Liver (tissue), 3 donors: ENCODE measurements around the gene CDK5RAP2.

Experiments
- CTCF ChIP-seq: fragments of 150-350 bp; IDR thresholded peaks from 2 replicates; pipeline ENCODE4 v1.5.1; 2017; ENCODE audit warnings: improper control_type of control experiment, low read depth, low read length; ENCODE audit not compliant: missing input control
- EGR1 ChIP-seq, 2 donors: IDR thresholded peaks; 2 replicates each; pipeline ENCODE4 v1.6.1; 2016 to 2018; ENCODE audit warnings: antibody characterized with exemption in 2 of 2, low read depth in 2 of 2
- HNF4G ChIP-seq: IDR thresholded peaks from 2 replicates; pipeline ENCODE4 v1.6.1; 2016; ENCODE audit warnings: antibody characterized with exemption
- JUND ChIP-seq, 2 donors: IDR thresholded peaks; 2 replicates each; pipeline ENCODE4 v1.6.1; 2016; ENCODE audit warnings: antibody characterized with exemption in 2 of 2
- YY1 ChIP-seq: IDR thresholded peaks from 2 replicates; pipeline ENCODE4 v1.6.1; 2016; ENCODE audit warnings: antibody characterized with exemption, mild to moderate bottlenecking
- donor health status: healthy.
- donor health status: healthy.

- no peak for TF ChIP-seq CTCF
- no peak for TF ChIP-seq YY1
- TF ChIP-seq EGR1 (IDR thresholded peaks at IDR 0.05; ENCODE audit: low read depth in 2 of 2): no peak
- TF ChIP-seq HNF4G: no peak
- no peak for TF ChIP-seq JUND (IDR thresholded peaks at IDR 0.05)
Observed at GRCh38 chr9:120360510-120360909, 219.5 kb downstream of the CDK5RAP2 start.
